ENCODE measurements around the gene PDZRN3. TPM values are rescaled to one million over a fixed set of nuclear protein-coding genes. Genes with fewer than 3 reads are reported as not detected.

The PDZRN3 gene
- total and polyA plus RNA-seq, 10 donors, result 1.5 to 5.5 (median 2.8) TPM

DNA sequence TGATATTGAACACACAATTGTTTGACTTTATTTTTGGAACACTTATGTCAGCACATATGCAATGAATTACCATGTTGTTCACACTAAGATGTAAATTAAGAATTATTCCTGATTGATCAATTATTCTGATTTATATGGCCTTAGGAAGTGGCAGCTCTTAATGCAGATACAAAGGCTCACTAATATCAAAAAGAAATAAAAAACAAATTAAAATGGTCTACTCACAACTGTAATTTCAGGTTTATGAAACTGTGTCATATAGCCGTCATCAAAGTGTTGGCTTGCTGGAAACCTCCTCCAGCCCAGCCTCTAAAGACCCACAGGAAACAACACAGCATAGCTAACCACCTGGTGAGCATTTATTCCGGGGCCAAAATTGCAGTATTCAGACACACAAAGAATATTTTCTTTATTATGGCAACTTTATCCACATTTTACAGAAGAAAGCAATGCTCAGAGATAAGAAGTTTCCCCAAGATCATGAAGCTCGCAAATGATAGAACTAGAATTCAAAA lies 33.4 kb downstream of the PDZRN3 start:
- intact Hi-C loops (cut with DNase I; ENCODE audit: low total_unique reads), result no loop called here
- WGBS, 5 donors, result 52 to 80% (median 68%) methylated on average over 3 of the region's 3 CpGs
- Histone ChIP-seq H3K9me3 (no peaks in the 10 kb centered on the region), H3K27ac (no peak overlapping the region), H3K4me1 (no peaks in the 10 kb centered on the region), H3K36me3 (no peaks in the 10 kb centered on the region), H3K27me3 (replicated peaks in 1 of 7) (peaks cover 0 to 4% (median 0%) of the 10 kb centered on the region in 7 donors), H3K4me3 (no peak overlapping the region)
- DNase-seq, result no peak
- TF ChIP-seq, protein P1, sequence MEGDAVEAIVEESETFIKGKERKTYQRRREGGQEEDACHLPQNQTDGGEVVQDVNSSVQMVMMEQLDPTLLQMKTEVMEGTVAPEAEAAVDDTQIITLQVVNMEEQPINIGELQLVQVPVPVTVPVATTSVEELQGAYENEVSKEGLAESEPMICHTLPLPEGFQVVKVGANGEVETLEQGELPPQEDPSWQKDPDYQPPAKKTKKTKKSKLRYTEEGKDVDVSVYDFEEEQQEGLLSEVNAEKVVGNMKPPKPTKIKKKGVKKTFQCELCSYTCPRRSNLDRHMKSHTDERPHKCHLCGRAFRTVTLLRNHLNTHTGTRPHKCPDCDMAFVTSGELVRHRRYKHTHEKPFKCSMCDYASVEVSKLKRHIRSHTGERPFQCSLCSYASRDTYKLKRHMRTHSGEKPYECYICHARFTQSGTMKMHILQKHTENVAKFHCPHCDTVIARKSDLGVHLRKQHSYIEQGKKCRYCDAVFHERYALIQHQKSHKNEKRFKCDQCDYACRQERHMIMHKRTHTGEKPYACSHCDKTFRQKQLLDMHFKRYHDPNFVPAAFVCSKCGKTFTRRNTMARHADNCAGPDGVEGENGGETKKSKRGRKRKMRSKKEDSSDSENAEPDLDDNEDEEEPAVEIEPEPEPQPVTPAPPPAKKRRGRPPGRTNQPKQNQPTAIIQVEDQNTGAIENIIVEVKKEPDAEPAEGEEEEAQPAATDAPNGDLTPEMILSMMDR (IDR thresholded peaks at IDR 0.05 in 8 of 11, conservative IDR thresholded peaks at IDR 0.05 in 3 of 11), result no peak
- TF ChIP-seq POLR2A (IDR thresholded peaks at IDR 0.05) (no peak), POLR2AphosphoS5 (IDR thresholded peaks at IDR 0.05) (no peak)

DNA sequence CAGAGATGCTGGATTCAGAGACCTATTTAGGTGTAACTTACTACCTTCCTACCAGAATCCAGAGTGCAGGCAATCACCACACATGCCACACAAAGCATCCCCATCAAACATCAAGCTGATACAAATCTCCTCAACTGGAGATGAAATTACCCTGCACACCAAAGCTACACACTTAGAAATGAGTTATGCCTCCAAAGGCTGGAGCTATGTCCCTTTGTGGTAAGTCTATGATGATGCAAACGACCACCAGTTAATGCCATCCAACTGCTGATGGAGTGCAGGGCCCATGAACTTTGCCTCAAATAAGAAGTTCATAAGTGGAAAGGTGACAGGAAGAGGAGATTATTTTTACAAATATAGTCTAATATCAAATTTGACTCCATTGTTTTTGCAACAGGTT lies 38.1 kb downstream of the PDZRN3 start:
- WGBS, 5 donors, result 42 to 100% (median 70%) methylated on average over 1 of the region's 1 CpG
- Histone ChIP-seq H3K4me3 (no peak overlapping the region), H3K9me3 (no peaks in the 10 kb centered on the region), H3K27ac (no peak overlapping the region), H3K4me1 (peaks cover 0 to 3% (median 0%) of the 10 kb centered on the region in 6 donors), H3K27me3 (replicated peaks in 1 of 7) (no peaks in the 10 kb centered on the region), H3K36me3 (no peaks in the 10 kb centered on the region)
- intact Hi-C loops (cut with DNase I; ENCODE audit: low total_unique reads), result no loop called here
- no peak for DNase-seq
- TF ChIP-seq POLR2A (IDR thresholded peaks at IDR 0.05) (no peak), POLR2AphosphoS5 (IDR thresholded peaks at IDR 0.05) (no peak)
- TF ChIP-seq, protein P1 (IDR thresholded peaks at IDR 0.05 in 8 of 11, conservative IDR thresholded peaks at IDR 0.05 in 3 of 11), result no peak

DNA sequence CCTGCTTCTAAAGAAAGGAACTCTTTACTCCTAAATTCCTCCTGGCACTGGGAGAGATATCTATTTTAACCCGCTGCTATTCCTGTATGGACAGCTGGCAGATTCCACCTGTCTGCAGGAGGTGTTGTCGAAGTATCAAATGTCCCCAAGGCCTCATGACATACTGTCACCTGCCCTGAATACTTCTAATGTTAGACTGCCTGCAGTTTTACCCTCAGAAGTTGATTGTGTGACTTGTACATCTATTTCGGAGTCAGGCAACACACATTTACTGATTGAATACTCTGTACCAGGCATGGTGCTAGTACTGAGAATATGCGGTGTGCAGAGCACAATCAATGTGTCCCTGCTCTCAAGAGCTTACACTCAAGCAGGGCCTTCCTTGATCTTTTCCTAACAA lies 38.6 kb downstream of the PDZRN3 start:
- Histone ChIP-seq H3K27ac (no peak overlapping the region), H3K36me3 (no peaks in the 10 kb centered on the region), H3K4me1 (peaks cover 0 to 3% (median 0%) of the 10 kb centered on the region in 6 donors), H3K9me3 (no peaks in the 10 kb centered on the region), H3K27me3 (replicated peaks in 1 of 7) (no peaks in the 10 kb centered on the region), H3K4me3 (no peak overlapping the region)
- 82 to 98% (median 91%) methylated on average over 4 of the region's 4 CpGs for WGBS, 5 donors
- DNase-seq, result no peak
- no peak for TF ChIP-seq POLR2AphosphoS5 (IDR thresholded peaks at IDR 0.05)
- no peak for TF ChIP-seq POLR2A (IDR thresholded peaks at IDR 0.05)
- TF ChIP-seq, protein P1 (IDR thresholded peaks at IDR 0.05 in 8 of 11, conservative IDR thresholded peaks at IDR 0.05 in 3 of 11), result no peak
- intact Hi-C loops (cut with DNase I; ENCODE audit: low total_unique reads), result no loop called here

DNA sequence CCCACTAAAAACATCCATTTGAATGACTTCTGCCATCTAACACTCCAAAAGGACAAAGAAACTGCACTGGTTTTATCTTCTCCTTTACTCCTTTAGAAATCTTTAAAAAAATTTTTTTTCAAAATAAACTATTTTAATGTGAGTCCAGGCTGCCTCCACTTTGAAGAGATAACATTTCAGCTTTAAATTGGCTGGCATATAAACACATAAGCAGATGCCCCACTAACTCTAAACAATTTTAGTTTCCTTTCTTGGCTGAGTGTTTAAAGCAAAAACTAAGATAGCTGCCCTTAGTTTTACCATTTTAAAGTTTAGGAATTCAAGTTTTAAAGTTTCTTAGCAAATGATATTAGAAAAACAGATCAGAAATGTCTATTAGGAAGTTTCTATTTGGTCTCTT lies 39.9 kb downstream of the PDZRN3 start:
- DNase-seq, result no peak
- Histone ChIP-seq H3K36me3 (no peaks in the 10 kb centered on the region), H3K9me3 (no peaks in the 10 kb centered on the region), H3K27ac (no peak overlapping the region), H3K4me3 (no peak overlapping the region), H3K27me3 (replicated peaks in 1 of 7) (no peaks in the 10 kb centered on the region), H3K4me1 (peaks cover 0 to 3% (median 0%) of the 10 kb centered on the region in 6 donors)
- intact Hi-C loops (cut with DNase I; ENCODE audit: low total_unique reads), result no loop called here
- no peak for TF ChIP-seq POLR2AphosphoS5 (IDR thresholded peaks at IDR 0.05)
- no peak for TF ChIP-seq POLR2A (IDR thresholded peaks at IDR 0.05)
- TF ChIP-seq, protein P1 (IDR thresholded peaks at IDR 0.05 in 8 of 11, conservative IDR thresholded peaks at IDR 0.05 in 3 of 11), result no peak
